ENCODE measurements around the gene SPAG16. TPM values are rescaled to one million over a fixed set of nuclear protein-coding genes. Genes with fewer than 3 reads are reported as not detected.
A peak's percentile ranks its signal among the peaks of the same experiment; 100 is the strongest.

SPAG16 gene
- total RNA-seq, result 45.0 TPM
- polyA plus RNA-seq, result 32.0 TPM
- long read RNA-seq, donor 1, partial matches to known transcripts, result 0 of 2 reads
- long read RNA-seq, donor 1, other reads (novel, unspliced or antisense), result 0 of 2 reads
- long read RNA-seq, donor 2, transcript SPAG16-207 (5 exons, 1,250 nt), result major isoform, 45 of 45 reads
- long read RNA-seq, donor 2, partial matches to known transcripts, result 0 of 45 reads
- long read RNA-seq, donor 2, other reads (novel, unspliced or antisense), result 0 of 45 reads
- long read RNA-seq, donor 3, transcript SPAG16-207 (5 exons, 1,250 nt), result major isoform, 36 of 36 reads
- long read RNA-seq, donor 3, partial matches to known transcripts, result 0 of 36 reads
- long read RNA-seq, donor 3, other reads (novel, unspliced or antisense), result 0 of 36 reads
- long read RNA-seq, donor 4, transcript SPAG16-207 (5 exons, 1,250 nt), result major isoform, 9 of 9 reads
- long read RNA-seq, donor 4, partial matches to known transcripts, result 0 of 9 reads
- long read RNA-seq, donor 4, other reads (novel, unspliced or antisense), result 0 of 9 reads
- long read RNA-seq, donor 5, transcript SPAG16-207 (5 exons, 1,250 nt), result major isoform, 41 of 41 reads
- long read RNA-seq, donor 5, partial matches to known transcripts, result 0 of 41 reads
- long read RNA-seq, donor 5, other reads (novel, unspliced or antisense), result 0 of 41 reads
- long read RNA-seq, donor 6, transcript SPAG16-207 (5 exons, 1,250 nt), result major isoform, 23 of 23 reads
- long read RNA-seq, donor 6, partial matches to known transcripts, result 0 of 23 reads
- long read RNA-seq, donor 6, other reads (novel, unspliced or antisense), result 0 of 23 reads
- long read RNA-seq, donor 7, transcript SPAG16-207 (5 exons, 1,250 nt), result major isoform, 20 of 20 reads
- long read RNA-seq, donor 7, partial matches to known transcripts, result 0 of 20 reads
- long read RNA-seq, donor 7, other reads (novel, unspliced or antisense), result 0 of 20 reads
- long read RNA-seq, donor 8, partial matches to known transcripts, result 0 of 4 reads
- long read RNA-seq, donor 8, other reads (novel, unspliced or antisense), result 0 of 4 reads
- long read RNA-seq, donor 9, transcript SPAG16-207 (5 exons, 1,250 nt), result major isoform, 22 of 22 reads
- long read RNA-seq, donor 9, partial matches to known transcripts, result 0 of 22 reads
- long read RNA-seq, donor 9, other reads (novel, unspliced or antisense), result 0 of 22 reads
- long read RNA-seq, donor 10, transcript SPAG16-207 (5 exons, 1,250 nt), result major isoform, 21 of 21 reads
- long read RNA-seq, donor 10, partial matches to known transcripts, result 0 of 21 reads
- long read RNA-seq, donor 10, other reads (novel, unspliced or antisense), result 0 of 21 reads

DNA sequence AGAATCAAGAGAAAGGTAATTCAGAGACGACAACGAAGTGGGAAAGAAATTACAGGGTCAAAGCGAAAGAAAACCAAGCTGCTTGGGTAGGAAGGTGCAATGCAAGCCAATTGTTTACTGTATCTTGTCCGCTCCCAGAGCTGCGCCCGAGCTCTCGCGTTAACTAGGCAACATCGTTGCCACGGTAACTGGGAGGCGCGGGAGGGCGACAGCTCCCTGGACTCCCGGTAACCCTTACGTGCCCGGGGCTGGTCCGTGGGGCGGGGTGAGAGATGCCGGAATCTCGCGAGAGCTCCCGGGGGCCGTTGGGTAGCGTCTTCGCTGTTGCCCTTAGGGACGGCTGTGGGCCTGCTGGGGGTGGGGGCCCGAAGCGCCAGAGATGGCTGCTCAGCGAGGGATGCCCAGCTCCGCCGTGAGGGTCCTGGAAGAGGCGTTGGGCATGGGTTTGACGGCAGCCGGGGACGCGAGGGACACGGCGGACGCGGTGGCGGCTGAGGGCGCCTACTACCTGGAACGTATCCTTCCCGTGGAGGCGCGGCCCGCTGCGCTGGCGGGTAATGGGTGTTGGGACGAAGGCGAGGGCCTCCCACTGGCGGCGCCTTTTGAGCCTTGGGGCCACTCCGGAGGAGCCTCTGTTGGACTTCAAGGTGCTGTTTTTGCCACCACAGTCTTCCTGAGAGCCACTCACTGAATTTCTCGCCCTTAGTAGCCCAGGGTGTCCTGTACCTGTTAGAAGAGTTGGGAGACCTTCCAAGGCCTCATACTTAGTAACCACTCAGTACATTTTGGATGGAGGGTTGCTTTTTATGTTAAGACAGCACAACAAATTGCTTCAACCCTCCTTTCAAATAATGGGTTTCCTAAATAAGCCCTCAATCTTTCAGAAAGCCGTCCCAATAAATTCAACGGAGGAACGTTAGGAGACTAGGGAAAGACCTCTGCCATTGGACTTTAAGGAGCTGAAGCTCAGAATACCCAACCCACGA lies at the start of gene SPAG16:
SPAG16 (plus strand) TSS at position 360 of the 986 bp plus-strand sequence.
- peak within 1 kb of the TSS; percentile 85 to 88 for H3K4me3 ChIP-seq (ENCODE audit: low read length in 2 of 2)
- H3K27me3 ChIP-seq (ENCODE audit: control insufficient read depth in 2 of 2, insufficient read depth in 1 of 2, low read length in 1 of 2), result no peaks in the 10 kb centered on the region
- H3K36me3 ChIP-seq (ENCODE audit: control insufficient read depth in 2 of 2, insufficient read depth in 2 of 2, low read length in 1 of 2), result peaks cover 0 to 6% of the 10 kb centered on the region in 2 donors
- 3% methylated on average over 59 of the region's 59 CpGs for WGBS
- H3K9me3 ChIP-seq (ENCODE audit: control insufficient read depth in 2 of 2, insufficient read depth in 1 of 2, low read length in 1 of 2), result no peaks in the 10 kb centered on the region
- H3K4me1 ChIP-seq (ENCODE audit: control insufficient read depth in 2 of 2, insufficient read depth in 2 of 2, low read length in 2 of 2), result peaks cover 2 to 5% of the 10 kb centered on the region in 2 donors
- peak within 1 kb of the TSS; percentile 72 to 84 for H3K27ac ChIP-seq (ENCODE audit: low read depth in 1 of 2, low read length in 1 of 2)
- peak; percentile 86 to 99 (median 95) for DNase-seq (ENCODE audit: low read depth in 6 of 9, low spot score in 9 of 9)

GRCh38 chr2:213234641-213235040 lies 49.6 kb upstream of the SPAG16 start:
- peaks cover 4 to 27% of the 10 kb centered on the region in 2 donors for H3K4me1 ChIP-seq (ENCODE audit: control insufficient read depth in 2 of 2, insufficient read depth in 2 of 2, low read length in 2 of 2)
- no peaks in the 10 kb centered on the region for H3K9me3 ChIP-seq (ENCODE audit: control insufficient read depth in 2 of 2, insufficient read depth in 1 of 2, low read length in 1 of 2)
- 98% methylated on average over 1 of the region's 1 CpG for WGBS
- H3K4me3 ChIP-seq (ENCODE audit: low read length in 2 of 2), result no peak overlapping the region
- H3K36me3 ChIP-seq (ENCODE audit: control insufficient read depth in 2 of 2, insufficient read depth in 2 of 2, low read length in 1 of 2), result no peaks in the 10 kb centered on the region
- no peaks in the 10 kb centered on the region for H3K27me3 ChIP-seq (ENCODE audit: control insufficient read depth in 2 of 2, insufficient read depth in 1 of 2, low read length in 1 of 2)
- DNase-seq (ENCODE audit: low read depth in 6 of 9, low spot score in 9 of 9), result no peak
- peak overlapping the region; percentile 82 to 91 for H3K27ac ChIP-seq (ENCODE audit: low read depth in 1 of 2, low read length in 1 of 2)

- DNase-seq (ENCODE audit: low read depth in 6 of 9, low spot score in 9 of 9), result no peak
- Histone ChIP-seq H3K27ac (ENCODE audit: low read depth in 1 of 2, low read length in 1 of 2) (peak overlapping the region in 1 of 2 donors; percentile 93), H3K4me3 (ENCODE audit: low read length in 2 of 2) (no peak overlapping the region), H3K36me3 (ENCODE audit: control insufficient read depth in 2 of 2, insufficient read depth in 2 of 2, low read length in 1 of 2) (no peaks in the 10 kb centered on the region), H3K4me1 (ENCODE audit: control insufficient read depth in 2 of 2, insufficient read depth in 2 of 2, low read length in 2 of 2) (peaks cover 4 to 24% of the 10 kb centered on the region in 2 donors), H3K27me3 (ENCODE audit: control insufficient read depth in 2 of 2, insufficient read depth in 1 of 2, low read length in 1 of 2) (no peaks in the 10 kb centered on the region), H3K9me3 (ENCODE audit: control insufficient read depth in 2 of 2, insufficient read depth in 1 of 2, low read length in 1 of 2) (no peaks in the 10 kb centered on the region)
- 79% methylated on average over 1 of the region's 1 CpG for WGBS
These were observed 48.5 kb upstream of the SPAG16 start for GRCh38 chr2:213235741-213236140.

GRCh38 chr2:213237251-213237650 lies 47.0 kb upstream of the SPAG16 start:
- peak overlapping the region; percentile 18 to 40 for H3K4me3 ChIP-seq (ENCODE audit: low read length in 2 of 2)
- no peak for DNase-seq (ENCODE audit: low read depth in 6 of 9, low spot score in 9 of 9)
- 90% methylated on average over 1 of the region's 1 CpG for WGBS

GRCh38 chr2:213237787-213238186 lies 46.5 kb upstream of the SPAG16 start:
- no peaks in the 10 kb centered on the region for H3K27me3 ChIP-seq (ENCODE audit: control insufficient read depth in 2 of 2, insufficient read depth in 1 of 2, low read length in 1 of 2)
- H3K36me3 ChIP-seq (ENCODE audit: control insufficient read depth in 2 of 2, insufficient read depth in 2 of 2, low read length in 1 of 2), result no peaks in the 10 kb centered on the region
- H3K4me3 ChIP-seq (ENCODE audit: low read length in 2 of 2), result peak overlapping the region; percentile 40 to 43
- H3K9me3 ChIP-seq (ENCODE audit: control insufficient read depth in 2 of 2, insufficient read depth in 1 of 2, low read length in 1 of 2), result no peaks in the 10 kb centered on the region
- peak overlapping the region; percentile 68 to 93 for H3K27ac ChIP-seq (ENCODE audit: low read depth in 1 of 2, low read length in 1 of 2)
- peak in 1 of 9 donors; percentile 69 for DNase-seq (ENCODE audit: low read depth in 6 of 9, low spot score in 9 of 9)
- peaks cover 4 to 22% of the 10 kb centered on the region in 2 donors for H3K4me1 ChIP-seq (ENCODE audit: control insufficient read depth in 2 of 2, insufficient read depth in 2 of 2, low read length in 2 of 2)
- 56% methylated on average over 2 of the region's 2 CpGs for WGBS

More at GRCh38 chr2:213237251-213237650, 47.0 kb upstream of the SPAG16 start:
- Histone ChIP-seq H3K36me3 (ENCODE audit: control insufficient read depth in 2 of 2, insufficient read depth in 2 of 2, low read length in 1 of 2) (no peaks in the 10 kb centered on the region), H3K9me3 (ENCODE audit: control insufficient read depth in 2 of 2, insufficient read depth in 1 of 2, low read length in 1 of 2) (no peaks in the 10 kb centered on the region), H3K27me3 (ENCODE audit: control insufficient read depth in 2 of 2, insufficient read depth in 1 of 2, low read length in 1 of 2) (no peaks in the 10 kb centered on the region), H3K4me1 (ENCODE audit: control insufficient read depth in 2 of 2, insufficient read depth in 2 of 2, low read length in 2 of 2) (peaks cover 4 to 25% of the 10 kb centered on the region in 2 donors), H3K27ac (ENCODE audit: low read depth in 1 of 2, low read length in 1 of 2) (peak overlapping the region in 1 of 2 donors; percentile 93)

GRCh38 chr2:213238753-213239495 lies 45.3 kb upstream of the SPAG16 start:
- peak overlapping the region; percentile 71 to 93 for H3K27ac ChIP-seq (ENCODE audit: low read depth in 1 of 2, low read length in 1 of 2)
- no peaks in the 10 kb centered on the region for H3K9me3 ChIP-seq (ENCODE audit: control insufficient read depth in 2 of 2, insufficient read depth in 1 of 2, low read length in 1 of 2)
- no peaks in the 10 kb centered on the region for H3K36me3 ChIP-seq (ENCODE audit: control insufficient read depth in 2 of 2, insufficient read depth in 2 of 2, low read length in 1 of 2)
- peak in 4 of 9 donors; percentile 28 to 83 (median 56) for DNase-seq (ENCODE audit: low read depth in 6 of 9, low spot score in 9 of 9)
- peaks cover 6 to 26% of the 10 kb centered on the region in 2 donors for H3K4me1 ChIP-seq (ENCODE audit: control insufficient read depth in 2 of 2, insufficient read depth in 2 of 2, low read length in 2 of 2)
- 53% methylated on average over 3 of the region's 3 CpGs for WGBS
- peak overlapping the region; percentile 40 to 43 for H3K4me3 ChIP-seq (ENCODE audit: low read length in 2 of 2)
- H3K27me3 ChIP-seq (ENCODE audit: control insufficient read depth in 2 of 2, insufficient read depth in 1 of 2, low read length in 1 of 2), result no peaks in the 10 kb centered on the region

DNA sequence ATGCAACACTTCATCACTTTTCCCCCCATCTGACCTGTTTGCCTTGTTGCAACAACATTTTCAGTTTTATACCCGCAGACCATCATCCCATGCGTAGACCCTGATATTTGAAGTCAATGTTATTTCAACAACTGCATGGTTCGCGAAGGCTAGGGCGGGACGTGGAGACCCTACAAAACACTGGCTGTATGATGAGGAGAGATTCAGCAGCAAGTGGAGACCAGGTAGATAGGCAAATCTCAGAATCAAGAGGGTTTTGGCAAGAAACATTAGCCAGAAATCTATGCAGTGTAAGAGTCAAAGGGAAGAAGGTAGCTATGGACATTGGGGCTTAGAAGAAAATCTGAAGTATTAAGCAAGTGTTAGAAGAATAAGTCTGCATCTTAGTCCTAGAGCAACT lies 42.4 kb upstream of the SPAG16 start:
- DNase-seq (ENCODE audit: low read depth in 6 of 9, low spot score in 9 of 9), result no peak
- Histone ChIP-seq H3K4me3 (ENCODE audit: low read length in 2 of 2) (no peak overlapping the region), H3K36me3 (ENCODE audit: control insufficient read depth in 2 of 2, insufficient read depth in 2 of 2, low read length in 1 of 2) (no peaks in the 10 kb centered on the region), H3K27ac (ENCODE audit: low read depth in 1 of 2, low read length in 1 of 2) (peak overlapping the region; percentile 37 to 39), H3K9me3 (ENCODE audit: control insufficient read depth in 2 of 2, insufficient read depth in 1 of 2, low read length in 1 of 2) (no peaks in the 10 kb centered on the region), H3K4me1 (ENCODE audit: control insufficient read depth in 2 of 2, insufficient read depth in 2 of 2, low read length in 2 of 2) (peaks cover 3 to 25% of the 10 kb centered on the region in 2 donors), H3K27me3 (ENCODE audit: control insufficient read depth in 2 of 2, insufficient read depth in 1 of 2, low read length in 1 of 2) (no peaks in the 10 kb centered on the region)
- 96% methylated on average over 6 of the region's 6 CpGs for WGBS

Data from thymus (tissue), 14 donors.